Activated T-cell treated with anti-CD3 and anti-CD28 coated beads, Interleukin-2, amount 50 U/mL, for 1 hour (primary cell): ENCODE results near the gene ING4.
A peak's percentile ranks its signal among the peaks of the same experiment; 100 is the strongest.
"Not testable (repeated sequence)": the region's sequence is repeated elsewhere in the genome, so short reads cannot be mapped to it uniquely, and the experiment has no call there.

Experiments
- DNase-seq: peaks from one replicate; pipeline ENCODE4 v3.0.0-alpha.2; 2020

ING4 gene

GRCh38 chr12:6662906-6663742 is at the start of gene ING4:
Gene ING4 (minus strand): TSS chr12:6663119. CDS start chr12:6663101, 18 bp downstream.
- DNase-seq = peak; percentile 90

- no peak for DNase-seq
Measured at GRCh38 chr12:6708960-6709394, 46.1 kb upstream of the ING4 start.

- DNase-seq = not testable (repeated sequence)
Measured at GRCh38 chr12:6708351-6708750, 45.4 kb upstream of the ING4 start.

GRCh38 chr12:6703631-6704030 is 40.7 kb upstream of the ING4 start:
- no peak for DNase-seq

- no peak for DNase-seq
Measured at GRCh38 chr12:6701078-6701768, 38.3 kb upstream of the ING4 start.

- DNase-seq = peak; percentile 65
Measured at GRCh38 chr12:6700646-6701051, 37.7 kb upstream of the ING4 start, which contains the start of gene PIANP. Gene PIANP (minus strand): TSS chr12:6700815. CDS start chr12:6698061, 2,754 bp downstream.

- DNase-seq = peak; percentile 46
Measured at GRCh38 chr12:6699989-6700645, 37.2 kb upstream of the ING4 start.

GRCh38 chr12:6699259-6699988 is 36.5 kb upstream of the ING4 start:
- DNase-seq = no peak

- DNase-seq = no peak
Measured at GRCh38 chr12:6698352-6699046, 35.6 kb upstream of the ING4 start.

- no peak for DNase-seq
Measured at GRCh38 chr12:6697584-6698351, 34.8 kb upstream of the ING4 start.

- DNase-seq = no peak
Measured at GRCh38 chr12:6696690-6697583, 34.0 kb upstream of the ING4 start.

GRCh38 chr12:6695313-6696045 is 32.6 kb upstream of the ING4 start:
- DNase-seq = no peak

GRCh38 chr12:6694701-6695100 is 31.8 kb upstream of the ING4 start:
- DNase-seq = no peak

- no peak for DNase-seq
Measured at GRCh38 chr12:6693832-6694355, 31.0 kb upstream of the ING4 start.

GRCh38 chr12:6692888-6693287 is 30.0 kb upstream of the ING4 start:
- DNase-seq = no peak

- DNase-seq = no peak
Measured at GRCh38 chr12:6691473-6691872, 28.6 kb upstream of the ING4 start.

- peak; percentile 91 for DNase-seq
Measured at GRCh38 chr12:6688999-6689882, 26.3 kb upstream of the ING4 start, which contains the start of gene ZNF384. Gene ZNF384 (minus strand): TSS chr12:6689375. CDS start chr12:6679520, 9,855 bp downstream.

GRCh38 chr12:6688543-6688998 is 25.7 kb upstream of the ING4 start:
- no peak for DNase-seq
